K562 (cell line): ENCODE data around the gene GSTM2. TPM values are rescaled to one million over a fixed set of nuclear protein-coding genes. Genes with fewer than 3 reads are reported as not detected.
A peak's percentile ranks its signal among the peaks of the same experiment; 100 is the strongest.

Source experiments
- ATAC-seq: fragments of 200-7000 bp; cut with Tn5 transposase; 3 replicates; pipeline ENCODE4 v1.9.1; 2020; ENCODE audit warnings: moderate library complexity
- BruUV-seq: library from RNA; stranded (reverse); fragments of 400-500 nt; replicated peaks from 2 replicates; lab custom pipeline; 2021; lab: Mats Ljungman, UMichigan
- CTCF ChIA-PET: fragments of 300-600 bp; formaldehyde crosslinking; extraction: SDS; loops from one replicate; lab custom pipeline; 2021; ENCODE audit warnings: low intra/inter-chr PET ratio; lab: Yijun Ruan, JAX
- POLR2A ChIA-PET: fragments of 300-600, 350-650 bp; sonication (Branson Sonifier 250); formaldehyde crosslinking; extraction: SDS; loops from one replicate; lab custom pipeline; 2021; ENCODE audit warnings: antibody characterized with exemption, inconsistent platforms; lab: Yijun Ruan, JAX
- DNase-seq, 4 experiments: peaks; one replicate each; pipeline versions ENCODE4 v3.0.0 to v3.0.0-alpha.2; 2011 to 2018; ENCODE audit warnings: low spot score in 3 of 4, mixed read lengths in 3 of 4; ENCODE audit errors: extremely low read depth in 1 of 4
- FAIRE-seq: peaks from 2 replicates; lab custom pipeline; 2011; peaks lifted over from hg19 to GRCh38; lab: Jason Lieb, UNC
- H2AFZ ChIP-seq: 2 replicates; pipeline ENCODE4 v1.6.0; 2011; ENCODE audit warnings: low read depth, low read length, control low read depth, inconsistent platforms
- H3K27ac ChIP-seq: fragments of 200-600 bp; 3 replicates; pipeline ENCODE4 v1.8.0; 2011; ENCODE audit warnings: low read depth, mild to moderate bottlenecking, control low read depth, inconsistent platforms, low read length, moderate library complexity, mixed read lengths; ENCODE audit errors: extremely low read depth
- H3K27me3 ChIP-seq, 2 experiments: fragments of 300-600 bp in 1 of 2; 2 replicates in 1 of 2; 3 replicates in 1 of 2; pipeline versions ENCODE4 v1.6.0 to v1.8.0; 2011; ENCODE audit warnings: inconsistent platforms in 2 of 2, low read length in 2 of 2, mild to moderate bottlenecking in 1 of 2, mixed read lengths in 1 of 2, moderate library complexity in 1 of 2; ENCODE audit not compliant: control insufficient read depth in 2 of 2, insufficient read depth in 2 of 2
- H3K36me3 ChIP-seq: fragments of 300-600 bp; 3 replicates; pipeline ENCODE4 v1.8.0; 2011; ENCODE audit warnings: mild to moderate bottlenecking, low read length, inconsistent platforms; ENCODE audit not compliant: control insufficient read depth, insufficient read depth
- H3K4me1 ChIP-seq, 2 experiments: fragments of 200-600 bp in 1 of 2; replicated peaks in 1 of 2; 2 replicates in 1 of 2; 3 replicates in 1 of 2; pipeline versions ENCODE4 v1.5.1 to v1.8.0; 2011; ENCODE audit warnings: inconsistent platforms in 2 of 2, low read length in 2 of 2, mild to moderate bottlenecking in 1 of 2, mixed read lengths in 1 of 2, moderate library complexity in 1 of 2; ENCODE audit not compliant: control insufficient read depth in 2 of 2, insufficient read depth in 2 of 2
- H3K4me2 ChIP-seq: 2 replicates; pipeline ENCODE4 v1.6.1; 2011; ENCODE audit warnings: low read length, control low read depth, inconsistent platforms, mixed read lengths; ENCODE audit not compliant: insufficient read depth
- H3K4me3 ChIP-seq: fragments of 200-600 bp; sonication (generic), shearing (Covaris generic); 2 replicates; pipeline ENCODE4 v1.5.1; 2016; ENCODE audit warnings: control low read depth, inconsistent platforms
- H3K79me2 ChIP-seq: fragments of 200-600 bp; 3 replicates; pipeline ENCODE4 v1.8.0; 2011; ENCODE audit warnings: low read length, inconsistent platforms; ENCODE audit not compliant: control insufficient read depth, insufficient read depth
- H3K9ac ChIP-seq, 2 experiments: 2 replicates each; pipeline versions ENCODE4 v1.6.0 to v1.6.1; 2011; ENCODE audit warnings: low read depth in 2 of 2, low read length in 2 of 2, control low read depth in 1 of 2, inconsistent platforms in 1 of 2, mild to moderate bottlenecking in 1 of 2, mixed read lengths in 1 of 2; ENCODE audit not compliant: insufficient read depth in 1 of 2
- H3K9me1 ChIP-seq: one replicate; pipeline ENCODE4 v1.6.0; 2011; ENCODE audit warnings: inconsistent platforms, mild to moderate bottlenecking, low read length, moderate library complexity; ENCODE audit not compliant: control insufficient read depth, insufficient read depth
- H3K9me3 ChIP-seq: replicated peaks from 2 replicates; pipeline ENCODE4 v1.5.1; 2011; ENCODE audit warnings: low read depth, low read length, inconsistent platforms; ENCODE audit not compliant: control insufficient read depth, insufficient read depth
- H4K20me1 ChIP-seq: replicated peaks from 2 replicates; pipeline ENCODE4 v1.6.1; 2011; ENCODE audit warnings: low read length, inconsistent platforms, mixed read lengths; ENCODE audit not compliant: control insufficient read depth, insufficient read depth
- ARID1B ChIP-seq: fragments of 450-650 bp; IDR thresholded peaks from 2 replicates; pipeline ENCODE4 v1.6.1; 2016; ENCODE audit warnings: antibody characterized with exemption, mild to moderate bottlenecking, inconsistent platforms
- ARID4B ChIP-seq: sonication (generic); formaldehyde crosslinking; IDR thresholded peaks from 2 replicates; pipeline ENCODE4 v1.8.0; 2022; ENCODE audit warnings: mild to moderate bottlenecking, missing genetic modification reagents
- GATAD2A ChIP-seq: fragments of 450-650 bp; IDR thresholded peaks from 2 replicates; pipeline ENCODE4 v1.6.1; 2017
- POLR2H ChIP-seq: IDR thresholded peaks from 2 replicates; pipeline ENCODE4 v1.6.1; 2016; ENCODE audit warnings: missing genetic modification characterization, low read depth, mild to moderate bottlenecking, control low read depth, missing compliant biosample characterization, moderate library complexity
- PTTG1 ChIP-seq: fragments of 450-650 bp; IDR thresholded peaks from 2 replicates; pipeline ENCODE4 v1.6.1; 2016; ENCODE audit warnings: low read depth, mild to moderate bottlenecking, missing genetic modification characterization, missing compliant biosample characterization
- ZNF445 ChIP-seq: fragments of 250-450 bp; sonication (Bioruptor Pico); IDR thresholded peaks from 2 replicates; pipeline ENCODE4 v1.4.0; 2020; ENCODE audit warnings: low read depth, mild to moderate bottlenecking, moderate library complexity
- ZNF561 ChIP-seq: fragments of 450-650 bp; formaldehyde crosslinking; conservative IDR thresholded peaks from 2 replicates; pipeline ENCODE4 v1.4.0; 2020; ENCODE audit warnings: mild to moderate bottlenecking, moderate library complexity
- WGBS: fragments of 100-300 bp; shearing (Covaris generic); methylation state at CpG from one replicate; pipeline ENCODE4 v1.1.6; 2016; ENCODE audit warnings: low coverage, mixed read lengths; ENCODE audit not compliant: insufficient coverage; ENCODE audit errors: missing lambda C conversion rate; 5-methylcytosine and 5-hydroxymethylcytosine counted together
- in situ Hi-C: fragments of 300-500 bp; cut with MboI; formaldehyde crosslinking; loops from 4 replicates; pipeline ENCODE4 v1.15.0; 2018; ENCODE audit warnings: inconsistent platforms, mixed read lengths
- intact Hi-C: fragments of 100-400 bp; cut with micrococcal nuclease; formaldehyde crosslinking; loops from 2 replicates; pipeline ENCODE4 v1.14.2; 2022
- polyA plus RNA-seq, 8 experiments: library from polyadenylated mRNA; depleted of rRNA in 4 of 8; stranded (reverse) in 5 of 8; unstranded in 3 of 8; fragments of >200 nt; fragmentation: Nextera tagmentation in 2 of 8; fragmentation: Illumina TruSeq in 1 of 8; extraction: Ambion mirVana in 2 of 8; extraction: Trizol in 1 of 8; gene quantifications; 2 replicates each; pipeline versions ENCODE4 v1.2.1 to v1.2.3, GENCODE V29; 2011 to 2014; ENCODE audit warnings: inconsistent platforms in 1 of 8, missing spikeins in 1 of 8
- total RNA-seq, 7 experiments: library from RNA; depleted of rRNA in 6 of 7; stranded (reverse); fragments of >200 nt in 6 of 7; fragmentation: Illumina TruSeq in 2 of 7; extraction: Trizol in 2 of 7; gene quantifications; 2 replicates each; pipeline versions ENCODE4 v1.2.1 to v1.2.3, GENCODE V29; 2011 to 2021; ENCODE audit warnings: low replicate concordance in 1 of 7

Gene GSTM2
- total and polyA plus RNA-seq, 9 of the 15 experiments (the other 6 are each of a cell fraction or from before 2014, with no cell fraction given): 1.6 to 15.1 (median 6.8) TPM

DNA sequence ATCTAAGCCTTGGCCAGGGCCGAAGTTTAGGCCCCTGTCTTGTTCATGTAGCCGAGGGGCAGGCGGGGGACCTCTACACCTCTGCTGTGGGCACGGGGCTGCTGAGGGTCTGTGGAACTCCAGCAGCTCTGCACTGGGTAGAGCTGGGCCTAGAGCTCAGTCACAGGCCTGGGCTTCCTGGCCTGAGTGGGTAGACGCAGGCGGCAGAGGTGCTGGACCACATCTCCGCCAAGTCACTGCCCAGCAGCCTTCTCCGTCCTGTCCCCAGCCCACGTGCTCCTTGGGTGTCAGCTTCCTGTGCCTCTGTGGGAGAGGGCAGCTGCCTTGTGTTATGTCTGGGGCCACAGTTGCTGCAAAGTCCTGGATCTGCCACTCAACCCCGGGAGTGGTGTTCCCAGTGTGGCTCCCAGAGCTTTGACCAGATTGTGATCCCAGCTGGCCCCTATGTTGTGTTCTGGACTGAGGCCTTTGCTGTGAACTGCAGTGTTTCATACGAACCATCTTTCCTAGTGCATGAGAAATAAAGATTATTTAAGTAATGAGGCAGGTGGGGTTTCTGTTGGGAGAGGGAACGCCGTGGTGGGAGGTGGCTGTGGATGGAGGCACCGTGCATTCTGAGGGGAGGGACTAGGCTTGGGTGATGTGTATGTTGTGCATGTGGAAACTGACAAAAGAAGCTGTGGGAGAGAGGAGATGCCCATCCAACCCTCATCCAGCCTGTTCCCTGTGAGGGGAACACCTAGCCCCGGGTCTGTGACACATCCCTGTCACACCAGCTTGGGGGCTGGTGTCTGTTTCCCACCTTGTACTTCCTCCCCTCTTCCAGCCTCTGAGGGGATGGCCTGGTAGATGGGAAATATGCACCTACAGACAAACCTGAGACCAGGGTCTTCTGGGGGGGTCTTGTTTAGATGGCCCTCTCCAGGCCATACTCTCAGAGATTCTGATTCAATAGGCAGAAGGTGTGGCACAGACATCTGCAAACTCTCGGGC lies 36.0 kb upstream of the GSTM2 start:
- Histone ChIP-seq H3K4me3 (no peak overlapping the region), H3K9ac (no peak overlapping the region), H3K4me1 (peaks cover 0 to 31% of the 10 kb centered on the region in 2 experiments; a peak in 3 of 5 replicates), H3K79me2 (no peaks in the 10 kb centered on the region), H3K27me3 (no peaks in the 10 kb centered on the region), H4K20me1 (peaks cover 4% of the 10 kb centered on the region; the same call in 1 of the 2 replicates), H3K4me2 (no peak overlapping the region), H2AFZ (no peak overlapping the region), H3K36me3 (peaks cover 52% of the 10 kb centered on the region; the same call in 2 of the 3 replicates), H3K9me1 (peaks cover 5% of the 10 kb centered on the region), H3K9me3 (no peaks in the 10 kb centered on the region)
- 76% methylated on average over 16 of the region's 16 CpGs for WGBS
- ATAC-seq: no peak
- in situ Hi-C loops: no loop called here
- POLR2A ChIA-PET: interaction anchor here (0.6 to 4.2 kb wide), 6 partner anchors 8 to 140 kb away, joined by 3 to 23 read pairs (median 5); partner anchors contain the start of gene GNAI3
- BruUV-seq: TSS peak; percentile 31
- DNase-seq: no peak
- intact Hi-C loops: no loop called here
- CTCF ChIA-PET: interaction anchor here (0.6 to 0.7 kb wide), 2 partner anchors 9 to 85 kb away, joined by 3 to 4 read pairs; no protein-coding TSS in a partner anchor
- TF ChIP-seq ARID1B: no peak
- TF ChIP-seq GATAD2A: no peak
- TF ChIP-seq ZNF561 (CRISPR knock-in tag): no peak
- no peak for TF ChIP-seq ZNF445 (CRISPR knock-in tag)
- no peak for TF ChIP-seq POLR2H (tag)
- TF ChIP-seq ARID4B (CRISPR knock-in tag): no peak
- no peak for TF ChIP-seq PTTG1 (tag)
- TF ChIP-seq, all 486 proteins: peak for 0
- no peak overlapping the region for H3K27ac ChIP-seq
- no peak for FAIRE-seq
